HepG2 (cell line): ENCODE measurements around the gene TPX2. TPM values are rescaled to one million over a fixed set of nuclear protein-coding genes. Genes with fewer than 3 reads are reported as not detected.
A peak's percentile ranks its signal among the peaks of the same experiment; 100 is the strongest.

Experiments used
- ATAD3A ChIP-seq: sonication (generic); formaldehyde crosslinking; IDR thresholded peaks from 2 replicates; pipeline ENCODE4 v1.4.0; 2020; ENCODE audit warnings: missing genetic modification reagents
- CENPX ChIP-seq: sonication (generic); formaldehyde crosslinking; IDR thresholded peaks from 2 replicates; pipeline ENCODE4 v1.9.0; 2021; ENCODE audit warnings: mild to moderate bottlenecking, missing genetic modification reagents, moderate library complexity
- CREB3 ChIP-seq: sonication (generic); formaldehyde crosslinking; IDR thresholded peaks from 2 replicates; pipeline ENCODE4 v1.5.0; 2020; ENCODE audit warnings: missing genetic modification reagents
- DPF2 ChIP-seq: sonication (generic); formaldehyde crosslinking; IDR thresholded peaks from 2 replicates; pipeline ENCODE4 v1.4.0; 2020; ENCODE audit warnings: mild to moderate bottlenecking, low read depth, missing genetic modification reagents, borderline replicate concordance
- ELF3 ChIP-seq: IDR thresholded peaks from 2 replicates; pipeline ENCODE4 v1.6.1; 2016; ENCODE audit warnings: missing genetic modification reagents, missing compliant biosample characterization
- ELK4 ChIP-seq: sonication (generic); formaldehyde crosslinking; IDR thresholded peaks from 2 replicates; pipeline ENCODE4 v1.9.0; 2021; ENCODE audit warnings: missing genetic modification reagents, borderline replicate concordance
- FOXA3 ChIP-seq: IDR thresholded peaks from 2 replicates; pipeline ENCODE4 v1.6.1; 2016; ENCODE audit warnings: missing genetic modification reagents, missing compliant biosample characterization
- FOXO4 ChIP-seq: sonication (generic); formaldehyde crosslinking; conservative IDR thresholded peaks from 2 replicates; pipeline ENCODE4 v1.8.1; 2023; ENCODE audit warnings: missing genetic modification reagents
- GZF1 ChIP-seq: sonication (generic); formaldehyde crosslinking; IDR thresholded peaks from 2 replicates; pipeline ENCODE4 v1.5.1; 2020; ENCODE audit warnings: mild to moderate bottlenecking, missing genetic modification reagents
- NFRKB ChIP-seq: fragments of 450-650 bp; IDR thresholded peaks from 2 replicates; pipeline ENCODE4 v1.6.1; 2017
- NRL ChIP-seq: sonication (generic); formaldehyde crosslinking; IDR thresholded peaks from 2 replicates; pipeline ENCODE4 v1.5.0; 2020; ENCODE audit warnings: missing genetic modification reagents, mild to moderate bottlenecking, moderate library complexity, borderline replicate concordance
- RARG ChIP-seq: sonication (generic); formaldehyde crosslinking; IDR thresholded peaks from 2 replicates; pipeline ENCODE4 v1.4.0; 2020; ENCODE audit warnings: low read depth, mild to moderate bottlenecking, missing genetic modification reagents
- SATB2 ChIP-seq: sonication (generic); formaldehyde crosslinking; IDR thresholded peaks from 2 replicates; pipeline ENCODE4 v1.5.0; 2020; ENCODE audit warnings: missing genetic modification reagents
- ZBTB1 ChIP-seq: sonication (generic); formaldehyde crosslinking; IDR thresholded peaks from 2 replicates; pipeline ENCODE4 v1.4.0; 2020; ENCODE audit warnings: missing genetic modification reagents, borderline replicate concordance
- ZFP36 ChIP-seq: fragments of 150-350 bp; IDR thresholded peaks from 2 replicates; pipeline ENCODE4 v1.6.1; 2018; ENCODE audit warnings: borderline replicate concordance, low read length, low read depth; ENCODE audit not compliant: partially characterized antibody
- ZNF205 ChIP-seq: IDR thresholded peaks from 2 replicates; pipeline ENCODE4 v1.6.1; 2018; ENCODE audit warnings: missing biosample characterization, missing genetic modification reagents
- ZNF430 ChIP-seq: sonication (generic); formaldehyde crosslinking; IDR thresholded peaks from 2 replicates; pipeline ENCODE4 v1.9.0; 2021; ENCODE audit warnings: mild to moderate bottlenecking, missing genetic modification reagents
- ZNF574 ChIP-seq: sonication (generic); formaldehyde crosslinking; IDR thresholded peaks from 2 replicates; pipeline ENCODE4 v1.4.0; 2020; ENCODE audit warnings: missing genetic modification reagents
- ZNF639 ChIP-seq: conservative IDR thresholded peaks from 2 replicates; pipeline ENCODE4 v1.6.1; 2018; ENCODE audit warnings: missing genetic modification reagents
- ZSCAN21 ChIP-seq: sonication (generic); formaldehyde crosslinking; IDR thresholded peaks from 2 replicates; pipeline ENCODE4 v1.8.0; 2022; ENCODE audit warnings: mild to moderate bottlenecking, missing genetic modification reagents, moderate library complexity, borderline replicate concordance
- ZSCAN9 ChIP-seq: IDR thresholded peaks from 2 replicates; pipeline ENCODE4 v1.6.1; 2016; ENCODE audit warnings: borderline replicate concordance
- polyA plus RNA-seq, 8 experiments: library from polyadenylated mRNA; depleted of rRNA in 3 of 8; stranded (reverse) in 7 of 8; unstranded in 1 of 8; fragments of >200 nt; fragmentation: Illumina TruSeq in 4 of 8; extraction: Trizol in 4 of 8; gene quantifications; 2 replicates each; pipeline versions ENCODE4 v1.2.1 to v1.2.3, GENCODE V29; 2011 to 2016; ENCODE audit warnings: low read depth in 4 of 8, missing spikeins in 1 of 8, mixed read lengths in 1 of 8; ENCODE audit not compliant: insufficient read depth in 1 of 8
- total RNA-seq, 5 experiments: library from RNA; depleted of rRNA; stranded (reverse); fragments of >200 nt; fragmentation: Illumina TruSeq; extraction: Trizol; gene quantifications; 2 replicates each; pipeline ENCODE4 v1.2.3, GENCODE V29; 2016; ENCODE audit warnings: low read depth in 1 of 5

The TPX2 gene
- total and polyA plus RNA-seq, 2 of the 13 experiments (the other 11 are each of a cell fraction or from before 2014, with no cell fraction given): 34.3 to 124 TPM

GRCh38 chr20:31720486-31721407 is 18.3 kb upstream of the TPX2 start (continued):
- TF ChIP-seq ZNF574 (peak; percentile 77), SATB2 (CRISPR knock-in tag) (peak; percentile 83; the same call in 1 of the 2 replicates), FOXA3 (CRISPR knock-in tag) (peak; percentile 88), ZNF430 (CRISPR knock-in tag) (peak; percentile 75; the same call in 1 of the 2 replicates), NFRKB (no peak), ZNF639 (CRISPR knock-in tag) (no peak; the same call in none of the 2 replicates), ELF3 (CRISPR knock-in tag) (peak; percentile 89), NRL (0 out of 2 replicates have a peak, but pooled peaks have one; percentile 67), CENPX (CRISPR knock-in tag) (no peak), CREB3 (no peak), ELK4 (CRISPR knock-in tag) (no peak), FOXO4 (CRISPR knock-in tag) (peak; percentile 99), ZBTB1 (no peak), RARG (no peak), ZNF205 (CRISPR knock-in tag) (peak; percentile 78), GZF1 (CRISPR knock-in tag) (0 out of 2 replicates have a peak, but pooled peaks have one; percentile 12), ATAD3A (CRISPR knock-in tag) (no peak), ZSCAN9 (CRISPR knock-in tag) (peak; percentile 60; the same call in 1 of the 2 replicates), ZFP36 (peak; percentile 7), ZSCAN21 (CRISPR knock-in tag) (peak; percentile 84; the same call in 1 of the 2 replicates), DPF2 (CRISPR knock-in tag) (peak; percentile 83; the same call in 1 of the 2 replicates)
